Activated T-cell treated with anti-CD3 and anti-CD28 coated beads, Interleukin-2, amount 50 U/mL, for 72 hours (primary cell): ENCODE results near the gene TOMM20L. TPM values are rescaled to one million over a fixed set of nuclear protein-coding genes. Genes with fewer than 3 reads are reported as not detected.
A peak's percentile ranks its signal among the peaks of the same experiment; 100 is the strongest.
"Not testable (repeated sequence)": the region's sequence is repeated elsewhere in the genome, so short reads cannot be mapped to it uniquely, and the experiment has no call there.

Experiments
- ATAC-seq, 2 donors: fragments of 150-1000 bp; cut with Tn5 transposase; replicated peaks in 1 of 2; 2 replicates each; pipeline ENCODE4 v1.10.0; 2021; ENCODE audit warnings: moderate library complexity in 2 of 2, mild to moderate bottlenecking in 1 of 2
- DNase-seq, 2 donors: peaks; one replicate each; pipeline ENCODE4 v3.0.0; 2021 to 2022; ENCODE audit warnings: mixed read lengths in 1 of 2
- H3K27ac Mint-ChIP-seq: one replicate; pipeline ENCODE4 v1.8.0; 2022; ENCODE audit warnings: mild to moderate bottlenecking, moderate library complexity, mixed read lengths
- H3K27me3 Mint-ChIP-seq: one replicate; pipeline ENCODE4 v1.8.0; 2022; ENCODE audit warnings: low read depth, mixed read lengths
- H3K36me3 Mint-ChIP-seq, 2 donors: one replicate each; pipeline ENCODE4 v1.8.0; 2022; ENCODE audit warnings: mixed read lengths in 2 of 2, mild to moderate bottlenecking in 1 of 2; ENCODE audit not compliant: insufficient read depth in 2 of 2
- H3K4me1 Mint-ChIP-seq: one replicate; pipeline ENCODE4 v1.8.0; 2022; ENCODE audit warnings: low read depth, mixed read lengths
- H3K4me3 Mint-ChIP-seq, 2 donors: one replicate each; pipeline ENCODE4 v1.8.0; 2022; ENCODE audit warnings: mild to moderate bottlenecking in 2 of 2, mixed read lengths in 2 of 2, moderate library complexity in 2 of 2
- H3K9me3 Mint-ChIP-seq, 2 donors: one replicate each; pipeline ENCODE4 v1.8.0; 2022; ENCODE audit warnings: mixed read lengths in 2 of 2
- total RNA-seq, 2 donors: library from RNA; stranded (reverse); gene quantifications; one replicate each; pipeline ENCODE4 v1.2.3, GENCODE V29; 2022

The TOMM20L gene
- not detected for total RNA-seq

- ATAC-seq (peak; percentile 89 to 93), DNase-seq (peak; percentile 81 to 87)
- peak within 1 kb of the TSS; percentile 7 for H3K27ac Mint-ChIP-seq
- no peaks in the 10 kb centered on the region for H3K9me3 Mint-ChIP-seq
- H3K36me3 Mint-ChIP-seq: no peaks in the 10 kb centered on the region
- H3K4me1 Mint-ChIP-seq: peaks cover 13% of the 10 kb centered on the region
- no peaks in the 10 kb centered on the region for H3K27me3 Mint-ChIP-seq
- H3K4me3 Mint-ChIP-seq: peak within 1 kb of the TSS; percentile 80 to 85
Observed at GRCh38 chr14:58395812-58396788, at the start of gene TOMM20L. TOMM20L (plus strand) TSS chr14:58395930; CDS start chr14:58395958, 28 bp downstream.

GRCh38 chr14:58353516-58354299, 42.0 kb upstream of the TOMM20L start:
- peak overlapping the region; percentile 62 to 88 for H3K4me3 Mint-ChIP-seq
- DNase-seq: no peak
- peaks cover 9 to 25% of the 10 kb centered on the region in 2 donors for H3K36me3 Mint-ChIP-seq
- peaks cover 21% of the 10 kb centered on the region for H3K4me1 Mint-ChIP-seq
- no peaks in the 10 kb centered on the region for H3K9me3 Mint-ChIP-seq
- peak overlapping the region; percentile 96 for H3K27ac Mint-ChIP-seq
- no peaks in the 10 kb centered on the region for H3K27me3 Mint-ChIP-seq
- peak in 1 of 2 donors; percentile 71 for ATAC-seq

- no peak overlapping the region for H3K4me3 Mint-ChIP-seq
- peak overlapping the region; percentile 72 for H3K27ac Mint-ChIP-seq
- peaks cover 9 to 20% of the 10 kb centered on the region in 2 donors for H3K36me3 Mint-ChIP-seq
- DNase-seq (no peak), ATAC-seq (no peak)
- H3K4me1 Mint-ChIP-seq: peaks cover 21% of the 10 kb centered on the region
- no peaks in the 10 kb centered on the region for H3K9me3 Mint-ChIP-seq
- no peaks in the 10 kb centered on the region for H3K27me3 Mint-ChIP-seq
Observed at GRCh38 chr14:58354808-58355207, 40.9 kb upstream of the TOMM20L start.

- Mint-ChIP-seq H3K27me3 (no peaks in the 10 kb centered on the region), H3K4me3 (no peak overlapping the region), H3K4me1 (peaks cover 21% of the 10 kb centered on the region), H3K27ac (peak overlapping the region; percentile 65), H3K36me3 (peaks cover 5 to 20% of the 10 kb centered on the region in 2 donors), H3K9me3 (no peaks in the 10 kb centered on the region)
- DNase-seq: no peak
- no peak for ATAC-seq
Observed at GRCh38 chr14:58356268-58356667, 39.5 kb upstream of the TOMM20L start.

GRCh38 chr14:58362272-58362671, 33.5 kb upstream of the TOMM20L start:
- not testable (repeated sequence) for H3K4me3 Mint-ChIP-seq, H3K9me3 Mint-ChIP-seq, H3K27ac Mint-ChIP-seq, ATAC-seq, DNase-seq, H3K27me3 Mint-ChIP-seq
- H3K36me3 Mint-ChIP-seq: peaks cover 2 to 21% of the 10 kb centered on the region in 2 donors
- H3K4me1 Mint-ChIP-seq: peaks cover 14% of the 10 kb centered on the region

GRCh38 chr14:58362798-58363412, 32.8 kb upstream of the TOMM20L start:
- no peak for DNase-seq
- Mint-ChIP-seq H3K27ac (no peak overlapping the region), H3K27me3 (no peaks in the 10 kb centered on the region), H3K36me3 (peaks cover 2 to 26% of the 10 kb centered on the region in 2 donors), H3K4me3 (no peak overlapping the region), H3K9me3 (no peaks in the 10 kb centered on the region), H3K4me1 (peaks cover 14% of the 10 kb centered on the region)
- ATAC-seq: no peak

- no peak overlapping the region for H3K4me3 Mint-ChIP-seq
- peaks cover 5 to 36% of the 10 kb centered on the region in 2 donors for H3K36me3 Mint-ChIP-seq
- H3K27me3 Mint-ChIP-seq: no peaks in the 10 kb centered on the region
- no peaks in the 10 kb centered on the region for H3K9me3 Mint-ChIP-seq
- peak overlapping the region; percentile 1 for H3K27ac Mint-ChIP-seq
- peaks cover 14% of the 10 kb centered on the region for H3K4me1 Mint-ChIP-seq
- DNase-seq: no peak
- no peak for ATAC-seq
Observed at GRCh38 chr14:58364316-58364715, 31.4 kb upstream of the TOMM20L start.

GRCh38 chr14:58367296-58367695, 28.4 kb upstream of the TOMM20L start:
- DNase-seq: no peak
- no peak overlapping the region for H3K4me3 Mint-ChIP-seq
- H3K36me3 Mint-ChIP-seq: peaks cover 5 to 39% of the 10 kb centered on the region in 2 donors
- ATAC-seq: no peak
- peaks cover 14% of the 10 kb centered on the region for H3K4me1 Mint-ChIP-seq
- H3K27ac Mint-ChIP-seq: no peak overlapping the region
- no peaks in the 10 kb centered on the region for H3K9me3 Mint-ChIP-seq
- H3K27me3 Mint-ChIP-seq: no peaks in the 10 kb centered on the region

- DNase-seq: no peak
- ATAC-seq: no peak
- Mint-ChIP-seq H3K4me1 (peaks cover 14% of the 10 kb centered on the region), H3K4me3 (no peak overlapping the region), H3K27ac (peak overlapping the region; percentile 33), H3K9me3 (no peaks in the 10 kb centered on the region), H3K36me3 (peaks cover 5 to 40% of the 10 kb centered on the region in 2 donors), H3K27me3 (no peaks in the 10 kb centered on the region)
Observed at GRCh38 chr14:58368956-58369355, 26.8 kb upstream of the TOMM20L start.

GRCh38 chr14:58376791-58377190, 18.9 kb upstream of the TOMM20L start:
- ATAC-seq (no peak), DNase-seq (no peak)
- H3K36me3 Mint-ChIP-seq: peaks cover 0 to 16% of the 10 kb centered on the region in 2 donors
- no peaks in the 10 kb centered on the region for H3K27me3 Mint-ChIP-seq
- no peak overlapping the region for H3K4me3 Mint-ChIP-seq
- no peak overlapping the region for H3K27ac Mint-ChIP-seq
- H3K9me3 Mint-ChIP-seq: no peaks in the 10 kb centered on the region
- no peaks in the 10 kb centered on the region for H3K4me1 Mint-ChIP-seq

- no peak for DNase-seq
- Mint-ChIP-seq H3K4me1 (peaks cover 5% of the 10 kb centered on the region), H3K9me3 (no peaks in the 10 kb centered on the region), H3K36me3 (no peaks in the 10 kb centered on the region), H3K27ac (no peak overlapping the region), H3K27me3 (no peaks in the 10 kb centered on the region), H3K4me3 (no peak overlapping the region)
- ATAC-seq: no peak
Observed at GRCh38 chr14:58390830-58391229, 4.9 kb upstream of the TOMM20L start.

- no peaks in the 10 kb centered on the region for H3K9me3 Mint-ChIP-seq
- DNase-seq (no peak), ATAC-seq (no peak)
- H3K27ac Mint-ChIP-seq: no peak overlapping the region
- no peaks in the 10 kb centered on the region for H3K36me3 Mint-ChIP-seq
- H3K4me3 Mint-ChIP-seq: peak overlapping the region; percentile 72 to 80
- H3K27me3 Mint-ChIP-seq: no peaks in the 10 kb centered on the region
- peaks cover 13% of the 10 kb centered on the region for H3K4me1 Mint-ChIP-seq
Observed at GRCh38 chr14:58395562-58395811, 243 bp upstream of the TOMM20L start.

- ATAC-seq: no peak
- Mint-ChIP-seq H3K4me3 (peak overlapping the region; percentile 31 to 33), H3K36me3 (no peaks in the 10 kb centered on the region), H3K9me3 (no peaks in the 10 kb centered on the region), H3K27me3 (no peaks in the 10 kb centered on the region), H3K4me1 (peaks cover 13% of the 10 kb centered on the region), H3K27ac (no peak overlapping the region)
- no peak for DNase-seq
Observed at GRCh38 chr14:58397156-58397555, 1.4 kb downstream of the TOMM20L start.
